ENCODE measurements around the gene SNAP47. TPM values are rescaled to one million over a fixed set of nuclear protein-coding genes. Genes with fewer than 3 reads are reported as not detected.

SNAP47 gene
- total RNA-seq, 1 donor from 2014 or later, result 32.2 TPM

GRCh38 chr1:227788271-227789083 lies 53.2 kb downstream of the SNAP47 start:
- TF ChIP-seq, protein P1, sequence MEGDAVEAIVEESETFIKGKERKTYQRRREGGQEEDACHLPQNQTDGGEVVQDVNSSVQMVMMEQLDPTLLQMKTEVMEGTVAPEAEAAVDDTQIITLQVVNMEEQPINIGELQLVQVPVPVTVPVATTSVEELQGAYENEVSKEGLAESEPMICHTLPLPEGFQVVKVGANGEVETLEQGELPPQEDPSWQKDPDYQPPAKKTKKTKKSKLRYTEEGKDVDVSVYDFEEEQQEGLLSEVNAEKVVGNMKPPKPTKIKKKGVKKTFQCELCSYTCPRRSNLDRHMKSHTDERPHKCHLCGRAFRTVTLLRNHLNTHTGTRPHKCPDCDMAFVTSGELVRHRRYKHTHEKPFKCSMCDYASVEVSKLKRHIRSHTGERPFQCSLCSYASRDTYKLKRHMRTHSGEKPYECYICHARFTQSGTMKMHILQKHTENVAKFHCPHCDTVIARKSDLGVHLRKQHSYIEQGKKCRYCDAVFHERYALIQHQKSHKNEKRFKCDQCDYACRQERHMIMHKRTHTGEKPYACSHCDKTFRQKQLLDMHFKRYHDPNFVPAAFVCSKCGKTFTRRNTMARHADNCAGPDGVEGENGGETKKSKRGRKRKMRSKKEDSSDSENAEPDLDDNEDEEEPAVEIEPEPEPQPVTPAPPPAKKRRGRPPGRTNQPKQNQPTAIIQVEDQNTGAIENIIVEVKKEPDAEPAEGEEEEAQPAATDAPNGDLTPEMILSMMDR (IDR thresholded peaks at IDR 0.05; ENCODE audit: unreplicated experiment), result no peak
- Mint-ChIP-seq H3K27me3 (ENCODE audit: unreplicated experiment) (peaks cover 20% of the 10 kb centered on the region), H3K9me3 (ENCODE audit: unreplicated experiment) (no peaks in the 10 kb centered on the region), H3K27ac (ENCODE audit: unreplicated experiment) (no peak overlapping the region), H3K4me3 (ENCODE audit: unreplicated experiment) (peak overlapping the region; percentile 67), H3K4me1 (ENCODE audit: unreplicated experiment) (no peaks in the 10 kb centered on the region), H3K36me3 (ENCODE audit: low read depth, unreplicated experiment) (peaks cover 3% of the 10 kb centered on the region)
- DNase-seq (ENCODE audit: low spot score), result peak; percentile 48

DNA sequence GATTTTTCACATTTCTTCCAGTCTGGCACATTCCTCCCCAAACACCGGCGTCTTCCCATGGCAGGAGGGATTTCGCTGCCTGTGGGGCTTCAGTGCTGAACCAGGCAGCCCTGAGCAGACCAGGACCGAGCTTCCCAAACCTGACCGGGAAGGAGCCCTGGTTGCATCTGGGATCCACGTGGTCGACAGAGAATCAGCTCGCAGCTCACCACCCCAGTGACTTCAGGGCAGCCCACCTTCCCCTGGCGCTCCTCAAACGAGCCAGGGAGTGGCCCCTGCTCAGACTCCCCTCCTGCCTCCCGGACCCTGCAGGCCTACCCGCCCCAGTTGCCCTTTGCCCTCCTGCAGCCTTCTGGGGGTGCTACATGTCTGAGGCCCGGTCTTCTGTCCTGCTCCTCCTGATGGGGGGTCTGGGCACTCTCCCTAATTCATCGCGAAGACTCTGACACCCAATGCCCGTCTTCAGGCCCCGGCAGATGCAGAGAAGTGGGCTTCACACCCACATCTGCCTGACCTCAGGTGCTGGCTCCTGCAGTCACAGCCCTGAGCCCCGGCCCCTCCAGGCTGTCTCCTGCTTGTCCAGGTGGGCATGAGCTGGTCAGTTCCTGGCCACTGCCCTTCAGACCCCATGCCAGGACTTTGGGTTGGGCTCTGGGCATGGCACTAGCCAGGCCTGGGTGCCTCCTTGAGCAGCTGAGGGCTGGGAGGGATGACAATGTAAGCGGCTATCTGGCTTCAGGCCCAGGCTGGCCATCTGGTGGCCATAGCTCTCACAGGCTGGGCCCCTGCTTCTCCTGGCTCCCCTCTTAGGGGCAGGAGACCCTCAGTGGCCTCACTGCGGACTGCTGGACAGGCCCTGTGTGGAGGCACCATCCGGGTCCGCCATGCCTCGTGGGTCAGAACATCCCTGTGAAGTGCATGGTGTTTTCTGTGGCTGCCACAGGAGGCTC lies 54.1 kb downstream of the SNAP47 start:
- H3K36me3 Mint-ChIP-seq (ENCODE audit: low read depth, unreplicated experiment), result peaks cover 3% of the 10 kb centered on the region
- H3K4me3 Mint-ChIP-seq (ENCODE audit: unreplicated experiment), result peak overlapping the region; percentile 67
- H3K27me3 Mint-ChIP-seq (ENCODE audit: unreplicated experiment), result peaks cover 20% of the 10 kb centered on the region
- no peaks in the 10 kb centered on the region for H3K4me1 Mint-ChIP-seq (ENCODE audit: unreplicated experiment)
- TF ChIP-seq, protein P1 (IDR thresholded peaks at IDR 0.05; ENCODE audit: unreplicated experiment), result no peak
- DNase-seq (ENCODE audit: low spot score), result no peak
- H3K27ac Mint-ChIP-seq (ENCODE audit: unreplicated experiment), result no peak overlapping the region
- H3K9me3 Mint-ChIP-seq (ENCODE audit: unreplicated experiment), result no peaks in the 10 kb centered on the region

DNA sequence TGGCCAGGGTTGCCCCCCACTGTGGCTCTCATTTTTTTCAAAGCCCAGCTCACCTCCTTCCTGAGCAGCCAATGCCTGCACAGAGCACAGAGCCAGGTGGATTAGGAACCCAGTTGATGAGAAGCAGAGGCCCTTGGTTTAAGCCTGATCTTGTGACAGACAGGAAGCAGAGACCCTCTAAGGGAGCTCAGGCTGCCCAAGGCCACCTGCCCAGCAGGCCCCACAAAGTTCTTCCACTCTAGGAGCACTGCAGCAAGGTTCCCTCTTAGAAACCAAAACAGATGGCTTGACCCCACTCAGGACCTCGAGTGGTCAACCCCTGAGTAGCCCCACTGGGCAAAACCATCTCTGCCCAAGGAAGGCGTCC lies 54.8 kb downstream of the SNAP47 start:
- Mint-ChIP-seq H3K4me1 (ENCODE audit: unreplicated experiment) (no peaks in the 10 kb centered on the region), H3K36me3 (ENCODE audit: low read depth, unreplicated experiment) (peaks cover 3% of the 10 kb centered on the region), H3K27me3 (ENCODE audit: unreplicated experiment) (peaks cover 21% of the 10 kb centered on the region), H3K9me3 (ENCODE audit: unreplicated experiment) (no peaks in the 10 kb centered on the region), H3K27ac (ENCODE audit: unreplicated experiment) (no peak overlapping the region), H3K4me3 (ENCODE audit: unreplicated experiment) (no peak overlapping the region)
- TF ChIP-seq, protein P1 (IDR thresholded peaks at IDR 0.05; ENCODE audit: unreplicated experiment), result no peak
- DNase-seq (ENCODE audit: low spot score), result no peak

DNA sequence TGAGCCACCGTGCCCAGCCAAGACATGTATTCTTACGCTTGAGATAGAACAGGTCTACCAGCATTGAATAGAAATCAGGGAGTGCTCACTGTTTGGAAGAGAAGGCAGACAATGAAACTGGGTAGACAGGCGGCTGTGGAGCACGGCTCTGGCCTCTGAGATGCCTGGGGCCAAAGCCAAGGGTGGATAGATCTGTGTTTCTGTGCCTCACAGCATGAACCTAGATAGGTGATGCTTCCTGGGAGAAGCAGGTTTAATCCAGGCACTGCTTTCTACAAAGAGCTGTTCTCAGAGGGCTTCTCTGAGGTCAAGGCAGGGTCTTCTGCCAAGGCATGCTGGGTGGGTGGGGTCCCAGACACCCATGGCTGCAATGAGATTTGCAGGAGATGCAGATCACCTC lies 55.6 kb downstream of the SNAP47 start:
- Mint-ChIP-seq H3K4me3 (ENCODE audit: unreplicated experiment) (no peak overlapping the region), H3K36me3 (ENCODE audit: low read depth, unreplicated experiment) (peaks cover 3% of the 10 kb centered on the region), H3K27me3 (ENCODE audit: unreplicated experiment) (peaks cover 20% of the 10 kb centered on the region), H3K9me3 (ENCODE audit: unreplicated experiment) (no peaks in the 10 kb centered on the region), H3K4me1 (ENCODE audit: unreplicated experiment) (no peaks in the 10 kb centered on the region), H3K27ac (ENCODE audit: unreplicated experiment) (no peak overlapping the region)
- no peak for DNase-seq (ENCODE audit: low spot score)
- TF ChIP-seq, protein P1 (IDR thresholded peaks at IDR 0.05; ENCODE audit: unreplicated experiment), result no peak

All from endothelial cell (in vitro differentiated cells).